ENCODE data around the gene CLDN6.

The CLDN6 gene

GRCh38 chr16:2988590-2989099 lies 29.3 kb downstream of the CLDN6 start:
- TF ChIP-seq CTCF (IDR thresholded peaks at IDR 0.05; ENCODE audit: low read depth, low read length): no peak
- Histone ChIP-seq H3K4me1 (0 out of 2 replicates have a peak, but pooled peaks cover 6% of the 10 kb centered on the region), H3K36me3 (no peaks in the 10 kb centered on the region), H3K27me3 (no peaks in the 10 kb centered on the region), H3K4me3 (ENCODE audit: low read depth, low read length) (no peak overlapping the region), H3K9me3 (no peaks in the 10 kb centered on the region)
- no peak for DNase-seq

- no peak for TF ChIP-seq CTCF (IDR thresholded peaks at IDR 0.05; ENCODE audit: low read depth, low read length)
- Histone ChIP-seq H3K9me3 (no peaks in the 10 kb centered on the region), H3K4me3 (ENCODE audit: low read depth, low read length) (no peak overlapping the region), H3K27me3 (no peaks in the 10 kb centered on the region), H3K4me1 (0 out of 2 replicates have a peak, but pooled peaks cover 6% of the 10 kb centered on the region), H3K36me3 (no peaks in the 10 kb centered on the region)
- no peak for DNase-seq
These were observed 30.1 kb downstream of the CLDN6 start for GRCh38 chr16:2987833-2988232.

- Histone ChIP-seq H3K9me3 (no peaks in the 10 kb centered on the region), H3K27me3 (no peaks in the 10 kb centered on the region), H3K36me3 (no peaks in the 10 kb centered on the region), H3K4me1 (0 out of 2 replicates have a peak, but pooled peaks cover 6% of the 10 kb centered on the region), H3K4me3 (ENCODE audit: low read depth, low read length) (no peak overlapping the region)
- DNase-seq: no peak
- no peak for TF ChIP-seq CTCF (IDR thresholded peaks at IDR 0.05; ENCODE audit: low read depth, low read length)
These were observed 30.7 kb downstream of the CLDN6 start for GRCh38 chr16:2987286-2987685.

GRCh38 chr16:2986623-2987188 lies 31.3 kb downstream of the CLDN6 start:
- DNase-seq: no peak
- Histone ChIP-seq H3K4me1 (0 out of 2 replicates have a peak, but pooled peaks cover 6% of the 10 kb centered on the region), H3K36me3 (no peaks in the 10 kb centered on the region), H3K9me3 (no peaks in the 10 kb centered on the region), H3K27me3 (no peaks in the 10 kb centered on the region), H3K4me3 (ENCODE audit: low read depth, low read length) (no peak overlapping the region)
- TF ChIP-seq CTCF (IDR thresholded peaks at IDR 0.05; ENCODE audit: low read depth, low read length): no peak

GRCh38 chr16:2985893-2986355 lies 32.1 kb downstream of the CLDN6 start:
- DNase-seq: no peak
- H3K4me1 ChIP-seq: peaks cover 9% of the 10 kb centered on the region
- H3K36me3 ChIP-seq: no peaks in the 10 kb centered on the region
- TF ChIP-seq CTCF (IDR thresholded peaks at IDR 0.05; ENCODE audit: low read depth, low read length): no peak
- H3K27me3 ChIP-seq: no peaks in the 10 kb centered on the region
- no peaks in the 10 kb centered on the region for H3K9me3 ChIP-seq
- no peak overlapping the region for H3K4me3 ChIP-seq (ENCODE audit: low read depth, low read length)

GRCh38 chr16:2985462-2985861 lies 32.5 kb downstream of the CLDN6 start:
- Histone ChIP-seq H3K4me1 (peaks cover 9% of the 10 kb centered on the region), H3K4me3 (ENCODE audit: low read depth, low read length) (no peak overlapping the region), H3K9me3 (no peaks in the 10 kb centered on the region), H3K36me3 (no peaks in the 10 kb centered on the region), H3K27me3 (no peaks in the 10 kb centered on the region)
- no peak for DNase-seq
- TF ChIP-seq CTCF (IDR thresholded peaks at IDR 0.05; ENCODE audit: low read depth, low read length): no peak
